HG02623 (cell line): Measurements from ENCODE around the gene GBF1.
"Not testable (repeated sequence)": the region's sequence is repeated elsewhere in the genome, so short reads cannot be mapped to it uniquely, and the experiment has no call there.

ENCODE experiments used
- ATAC-seq: cut with Tn5 transposase; IDR thresholded peaks from one replicate; pipeline ENCODE4 v1.9.1; 2021; ENCODE audit warnings: moderate library complexity; ENCODE audit not compliant: unreplicated experiment

The GBF1 gene

DNA sequence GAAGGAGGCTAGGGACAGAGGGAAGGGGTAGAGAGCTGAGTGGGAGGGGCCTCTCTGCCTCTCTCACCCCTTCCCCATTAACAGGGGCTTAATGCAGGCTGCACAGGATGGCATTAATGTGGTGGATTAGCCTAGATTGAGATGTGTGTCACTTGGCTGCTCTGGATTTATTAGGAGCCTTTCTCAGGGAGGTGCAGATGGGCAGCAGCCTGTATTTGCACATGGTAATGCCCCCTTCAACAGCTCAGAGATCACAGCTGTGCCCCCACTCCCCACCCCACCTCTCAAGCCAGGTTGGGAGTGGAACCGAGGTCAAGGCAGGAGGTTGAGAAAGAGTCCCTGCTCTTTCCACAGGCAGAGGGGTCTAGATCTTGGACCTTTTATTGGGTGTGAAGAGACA, 11.3 kb upstream of the GBF1 start:
- ATAC-seq, result no peak

- ATAC-seq, result no peak
Observed at GRCh38 chr10:102234888-102235597, 10.3 kb upstream of the GBF1 start.

DNA sequence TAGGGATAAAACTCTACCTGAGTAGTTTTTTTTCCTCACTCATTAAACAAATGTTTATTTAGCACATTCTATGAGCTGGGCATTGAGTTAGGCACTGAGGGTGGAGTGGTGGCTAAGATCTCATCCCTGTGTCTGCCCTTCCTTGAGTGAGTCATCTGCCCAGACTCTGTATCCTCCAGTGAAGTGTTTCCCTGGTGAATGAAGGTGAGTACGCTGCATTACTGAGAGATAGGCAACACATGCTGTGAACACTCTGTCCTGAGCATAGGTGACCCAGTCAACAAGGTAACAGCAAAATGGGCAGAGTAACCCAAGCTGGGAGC, 9.8 kb upstream of the GBF1 start:
- ATAC-seq, result no peak

- no peak for ATAC-seq
Observed at GRCh38 chr10:102236006-102236405, 9.3 kb upstream of the GBF1 start.

GRCh38 chr10:102237711-102238252, 7.5 kb upstream of the GBF1 start:
- ATAC-seq, result no peak

- no peak for ATAC-seq
Observed at GRCh38 chr10:102240467-102241031, 4.8 kb upstream of the GBF1 start.

GRCh38 chr10:102241032-102241443, 4.3 kb upstream of the GBF1 start:
- no peak for ATAC-seq

GRCh38 chr10:102241444-102242117, 3.8 kb upstream of the GBF1 start, which contains the start of gene PITX3:
PITX3 (minus strand) TSS chr10:102241512; CDS start chr10:102232080, 9,432 bp downstream.
- ATAC-seq, result no peak

DNA sequence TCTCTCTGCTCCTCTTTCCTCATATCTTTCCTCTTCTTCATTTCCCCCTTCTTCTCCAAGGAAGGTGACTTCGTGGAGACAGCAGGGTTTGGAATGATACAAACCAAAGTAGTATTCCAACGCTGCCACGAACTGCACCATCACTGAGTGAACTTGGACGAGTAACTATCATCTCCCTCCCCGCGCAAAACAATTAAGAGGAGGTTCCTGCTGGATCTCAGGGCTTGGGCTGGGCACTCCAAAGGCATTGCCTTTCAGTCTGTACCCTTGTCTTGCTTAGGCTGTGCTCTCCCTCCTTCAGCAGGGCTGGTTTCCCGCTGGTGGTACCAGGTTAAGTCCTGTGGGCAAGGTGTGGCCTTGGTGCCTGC, 3.2 kb upstream of the GBF1 start:
- ATAC-seq, result no peak

DNA sequence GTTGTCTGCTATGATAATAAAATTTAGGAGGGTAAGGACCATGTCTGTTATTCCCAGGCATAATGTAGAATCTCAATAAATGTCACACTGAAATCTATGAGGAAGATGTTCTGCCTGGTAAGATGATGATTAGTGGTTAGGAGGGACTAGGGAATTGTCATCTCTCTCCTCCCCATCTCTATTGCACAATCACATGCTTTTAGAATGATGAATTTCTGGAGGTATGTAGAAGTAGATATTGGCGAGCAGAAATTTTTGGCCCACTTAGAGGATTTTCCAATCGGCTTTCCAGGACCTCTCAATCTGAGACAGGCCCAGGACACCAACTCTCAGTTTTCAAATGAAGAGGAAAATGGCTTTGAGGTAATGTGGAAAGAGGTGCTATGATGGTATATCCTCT, 2.0 kb upstream of the GBF1 start:
- no peak for ATAC-seq

- ATAC-seq, result no peak
Observed at GRCh38 chr10:102245932-102246251, 560 bp downstream of the GBF1 start.

- ATAC-seq, result no peak
Observed at GRCh38 chr10:102246261-102246660, 929 bp downstream of the GBF1 start.

DNA sequence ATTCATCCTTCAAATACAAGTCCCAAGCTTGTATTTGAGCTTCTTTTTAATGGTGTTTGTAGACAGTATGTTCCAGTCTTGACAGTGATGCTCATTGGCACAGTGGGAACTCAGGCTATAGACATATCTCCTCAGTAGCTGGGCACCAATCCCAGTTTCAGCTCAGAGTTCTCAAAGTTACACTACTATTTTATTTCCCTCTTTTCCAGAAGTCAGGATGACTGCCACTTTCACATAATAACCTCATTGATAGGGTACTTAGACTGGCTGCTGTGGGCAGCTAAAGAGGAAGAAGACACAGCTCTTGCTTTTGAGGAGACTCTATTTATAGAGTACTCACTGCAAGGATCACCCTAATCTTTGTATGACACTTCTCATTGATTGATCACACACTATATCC, 2.4 kb downstream of the GBF1 start:
- no peak for ATAC-seq

- ATAC-seq, result not testable (repeated sequence)
Observed at GRCh38 chr10:102252508-102252907, 7.2 kb downstream of the GBF1 start.

GRCh38 chr10:102254426-102254825, 9.1 kb downstream of the GBF1 start:
- ATAC-seq, result no peak

DNA sequence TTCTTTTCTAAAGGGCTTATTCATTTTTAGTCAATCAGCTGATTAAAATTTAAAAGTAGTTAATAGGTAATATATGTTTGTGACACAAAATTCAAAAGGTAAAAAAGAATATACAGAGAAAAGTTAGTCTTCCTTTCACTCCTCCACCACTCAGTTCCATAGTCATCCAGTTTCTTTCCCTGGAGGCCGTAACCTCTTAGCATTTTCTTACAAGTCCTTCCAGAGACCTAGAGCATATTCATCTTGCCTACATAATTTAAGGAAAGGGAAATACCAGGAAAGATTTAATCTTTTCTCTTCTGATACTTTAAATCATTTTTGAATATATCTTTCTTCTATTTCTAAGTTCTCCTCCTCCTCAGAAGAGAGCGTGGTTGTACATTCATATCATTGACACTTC, 10.1 kb downstream of the GBF1 start:
- no peak for ATAC-seq

DNA sequence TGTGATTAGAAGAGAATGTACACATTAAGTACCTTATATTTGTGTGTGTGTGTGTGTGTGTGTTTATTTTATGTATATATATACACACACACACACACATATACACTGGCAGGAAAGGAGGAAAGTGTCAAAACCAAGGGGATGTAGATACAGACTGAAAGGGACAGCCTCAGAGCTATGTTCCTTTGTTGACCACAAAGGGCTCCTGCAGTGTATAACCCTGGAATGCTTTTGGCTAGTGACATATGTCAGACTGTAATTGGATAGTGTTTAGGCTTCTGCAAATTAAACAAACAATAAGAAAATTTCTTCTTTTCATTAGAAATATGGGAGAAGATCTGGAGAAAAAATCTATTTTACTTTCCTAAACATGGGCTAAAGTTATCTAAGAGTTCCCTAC, 15.9 kb downstream of the GBF1 start:
- ATAC-seq, result no peak

DNA sequence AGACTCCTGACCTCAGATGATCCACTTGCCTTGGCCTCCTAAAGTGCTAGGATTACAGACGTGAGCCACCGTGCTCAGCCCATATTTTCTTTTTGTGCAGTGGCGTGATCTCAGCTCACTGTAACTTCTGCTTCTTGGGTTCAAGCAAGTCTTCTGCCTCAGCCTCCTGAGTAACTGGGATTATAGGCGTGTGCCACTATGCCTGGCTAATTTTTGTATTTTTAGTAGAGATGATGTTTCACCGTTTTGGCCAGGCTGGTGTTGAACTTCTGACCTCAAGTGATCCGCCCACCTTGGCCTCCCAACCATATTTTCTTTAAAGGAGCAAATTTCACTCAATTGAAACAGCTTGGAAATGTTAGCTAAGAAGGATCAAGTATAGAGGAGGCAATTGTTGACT, 16.5 kb downstream of the GBF1 start:
- no peak for ATAC-seq

DNA sequence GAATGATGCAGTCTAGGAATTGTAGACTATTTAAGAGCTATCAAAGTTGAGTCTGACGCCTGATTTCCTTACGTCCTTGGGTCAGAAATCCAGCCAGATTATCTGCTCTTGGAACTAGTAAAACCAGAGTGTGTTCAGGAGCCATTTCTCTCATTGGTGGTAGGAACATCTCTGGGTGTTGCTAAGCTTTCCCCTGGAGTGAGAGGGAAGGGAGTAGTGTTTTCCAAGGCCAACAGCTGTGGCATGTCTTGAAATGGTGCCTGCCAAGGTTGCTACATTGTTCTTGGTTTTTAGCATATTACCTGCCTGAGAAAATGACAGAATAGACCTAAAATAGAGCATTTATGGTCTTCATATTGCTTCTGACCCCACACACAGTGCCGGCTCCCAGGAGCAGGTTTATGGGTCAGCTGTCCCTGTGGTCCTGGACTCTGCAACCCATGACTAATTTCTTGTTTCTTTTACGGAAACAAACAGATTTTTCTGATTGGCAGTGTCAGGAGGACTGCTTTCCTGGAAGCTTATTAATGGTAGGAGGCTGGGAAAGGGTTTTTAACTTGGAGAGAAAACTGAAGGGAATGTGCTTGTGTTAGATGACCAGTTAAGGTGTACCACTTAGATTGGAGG, 17.5 kb downstream of the GBF1 start:
- no peak for ATAC-seq

DNA sequence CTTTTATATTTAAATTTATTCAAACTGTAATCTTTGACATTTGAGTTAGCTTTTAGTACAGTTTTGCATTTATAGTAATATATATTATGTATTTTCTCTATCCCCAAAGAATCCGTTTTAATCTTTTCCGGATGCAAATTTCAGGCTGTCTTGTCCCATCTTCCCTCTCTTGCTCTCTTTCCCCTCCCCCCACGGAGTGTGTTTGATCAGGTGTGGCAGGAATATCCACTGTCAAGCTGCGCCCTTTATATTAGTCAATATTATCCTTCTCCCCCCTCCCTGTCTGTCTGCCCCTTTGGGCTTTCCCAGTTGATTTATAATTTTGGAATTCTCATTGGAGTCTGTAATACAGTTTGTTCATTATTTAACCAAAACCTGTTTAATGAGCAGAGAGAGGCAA, 19.0 kb downstream of the GBF1 start:
- no peak for ATAC-seq

- ATAC-seq, result no peak
Observed at GRCh38 chr10:102266670-102267069, 21.3 kb downstream of the GBF1 start.

DNA sequence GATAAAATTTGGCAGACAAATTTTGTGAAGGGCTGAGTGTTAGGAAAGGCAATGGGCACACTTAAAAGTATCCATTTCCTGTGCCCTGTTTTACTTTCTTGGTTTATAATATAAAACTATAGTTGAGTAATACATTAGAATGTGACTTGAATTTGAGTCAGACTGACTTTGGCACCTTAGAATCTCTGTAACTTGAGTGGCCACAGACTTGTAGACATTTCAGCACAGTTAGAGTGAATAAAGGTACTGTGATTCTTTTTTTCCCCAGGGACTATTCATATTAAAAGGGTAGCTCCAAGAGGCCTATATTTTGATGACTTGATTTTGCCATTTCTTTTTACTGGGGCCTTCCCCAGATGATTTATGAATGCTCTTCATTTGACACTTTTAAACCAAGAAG, 22.4 kb downstream of the GBF1 start:
- no peak for ATAC-seq
